ENCODE results near the gene TTC28. TPM values are rescaled to one million over a fixed set of nuclear protein-coding genes. Genes with fewer than 3 reads are reported as not detected.

TTC28 gene
- total RNA-seq, 4 donors from 2014 or later = 49.8 to 99.7 (median 79.7) TPM

GRCh38 chr22:28402539-28402938, 277.1 kb downstream of the TTC28 start:
- Histone ChIP-seq H3K27ac (no peak overlapping the region), H3K27me3 (no peaks in the 10 kb centered on the region), H3K4me3 (replicated peaks in 1 of 3) (no peak overlapping the region), H3K9me3 (no peaks in the 10 kb centered on the region), H3K4me1 (no peaks in the 10 kb centered on the region), H3K36me3 (no peaks in the 10 kb centered on the region)
- TF ChIP-seq, protein P1, sequence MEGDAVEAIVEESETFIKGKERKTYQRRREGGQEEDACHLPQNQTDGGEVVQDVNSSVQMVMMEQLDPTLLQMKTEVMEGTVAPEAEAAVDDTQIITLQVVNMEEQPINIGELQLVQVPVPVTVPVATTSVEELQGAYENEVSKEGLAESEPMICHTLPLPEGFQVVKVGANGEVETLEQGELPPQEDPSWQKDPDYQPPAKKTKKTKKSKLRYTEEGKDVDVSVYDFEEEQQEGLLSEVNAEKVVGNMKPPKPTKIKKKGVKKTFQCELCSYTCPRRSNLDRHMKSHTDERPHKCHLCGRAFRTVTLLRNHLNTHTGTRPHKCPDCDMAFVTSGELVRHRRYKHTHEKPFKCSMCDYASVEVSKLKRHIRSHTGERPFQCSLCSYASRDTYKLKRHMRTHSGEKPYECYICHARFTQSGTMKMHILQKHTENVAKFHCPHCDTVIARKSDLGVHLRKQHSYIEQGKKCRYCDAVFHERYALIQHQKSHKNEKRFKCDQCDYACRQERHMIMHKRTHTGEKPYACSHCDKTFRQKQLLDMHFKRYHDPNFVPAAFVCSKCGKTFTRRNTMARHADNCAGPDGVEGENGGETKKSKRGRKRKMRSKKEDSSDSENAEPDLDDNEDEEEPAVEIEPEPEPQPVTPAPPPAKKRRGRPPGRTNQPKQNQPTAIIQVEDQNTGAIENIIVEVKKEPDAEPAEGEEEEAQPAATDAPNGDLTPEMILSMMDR (IDR thresholded peaks at IDR 0.05) = no peak
- TF ChIP-seq POLR2A (IDR thresholded peaks at IDR 0.05) = no peak
- intact Hi-C loops (cut with DNase I) = no loop called here
- no peak for DNase-seq
- WGBS, 2 donors = 89 to 96% methylated on average over 5 of the region's 5 CpGs

- Histone ChIP-seq H3K36me3 (no peaks in the 10 kb centered on the region), H3K27ac (no peak overlapping the region), H3K4me1 (no peaks in the 10 kb centered on the region), H3K9me3 (no peaks in the 10 kb centered on the region), H3K4me3 (replicated peaks in 1 of 3) (no peak overlapping the region), H3K27me3 (no peaks in the 10 kb centered on the region)
- WGBS, 2 donors = 84 to 99% methylated on average over 2 of the region's 2 CpGs
- intact Hi-C loops (cut with DNase I) = no loop called here
- no peak for TF ChIP-seq POLR2A (IDR thresholded peaks at IDR 0.05)
- TF ChIP-seq, protein P1 (IDR thresholded peaks at IDR 0.05) = no peak
- DNase-seq = no peak
Measured at GRCh38 chr22:28402060-28402459, 277.6 kb downstream of the TTC28 start.

- H3K27ac ChIP-seq = no peak overlapping the region
- H3K4me1 ChIP-seq = peaks cover 0 to 9% of the 10 kb centered on the region in 2 donors
- no peaks in the 10 kb centered on the region for H3K36me3 ChIP-seq
- TF ChIP-seq, protein P1 (IDR thresholded peaks at IDR 0.05) = no peak
- TF ChIP-seq POLR2A (IDR thresholded peaks at IDR 0.05) = no peak
- no peak for DNase-seq
- no peak overlapping the region for H3K4me3 ChIP-seq (replicated peaks in 1 of 3)
- 85 to 95% methylated on average over 1 of the region's 1 CpG for WGBS, 2 donors
- no peaks in the 10 kb centered on the region for H3K9me3 ChIP-seq
- H3K27me3 ChIP-seq = no peaks in the 10 kb centered on the region
- intact Hi-C loops (cut with DNase I) = no loop called here
Measured at GRCh38 chr22:28398981-28399380, 280.7 kb downstream of the TTC28 start.

- Histone ChIP-seq H3K27me3 (no peaks in the 10 kb centered on the region), H3K27ac (no peak overlapping the region), H3K4me1 (peaks cover 0 to 9% of the 10 kb centered on the region in 2 donors), H3K36me3 (no peaks in the 10 kb centered on the region), H3K4me3 (replicated peaks in 1 of 3) (no peak overlapping the region), H3K9me3 (no peaks in the 10 kb centered on the region)
- TF ChIP-seq, protein P1 (IDR thresholded peaks at IDR 0.05) = no peak
- no peak for DNase-seq
- intact Hi-C loops (cut with DNase I) = no loop called here
Measured at GRCh38 chr22:28398355-28398754, 281.3 kb downstream of the TTC28 start.

- WGBS, 2 donors = 92 to 94% methylated on average over 4 of the region's 4 CpGs
- Histone ChIP-seq H3K4me1 (peaks cover 0 to 9% of the 10 kb centered on the region in 2 donors), H3K36me3 (no peaks in the 10 kb centered on the region), H3K27me3 (no peaks in the 10 kb centered on the region), H3K9me3 (no peaks in the 10 kb centered on the region), H3K27ac (no peak overlapping the region), H3K4me3 (replicated peaks in 1 of 3) (no peak overlapping the region)
- intact Hi-C loops (cut with DNase I) = no loop called here
- TF ChIP-seq, protein P1 (IDR thresholded peaks at IDR 0.05) = no peak
- no peak for TF ChIP-seq POLR2A (IDR thresholded peaks at IDR 0.05)
- DNase-seq = no peak
Measured at GRCh38 chr22:28397306-28397705, 282.3 kb downstream of the TTC28 start.

All from thyroid gland (tissue), 4 donors.